Spleen (tissue), 11 donors: ENCODE measurements around the gene TMC1. TPM values are rescaled to one million over a fixed set of nuclear protein-coding genes. Genes with fewer than 3 reads are reported as not detected.

Source experiments
- DNase-seq: peaks from one replicate; pipeline ENCODE4 v3.0.0-alpha.2; 2020
- H3K27ac ChIP-seq, 8 donors: fragments of 200-600 bp; sonication (generic) in 7 of 8; 1 replicate in 4 of 8; 2 replicates in 4 of 8; pipeline versions ENCODE4 v1.5.0 to v1.8.0; 2016 to 2021; ENCODE audit warnings: inconsistent platforms in 4 of 8, mild to moderate bottlenecking in 4 of 8, moderate library complexity in 1 of 8
- H3K27me3 ChIP-seq, 7 donors: fragments of 200-600 bp; sonication (generic) in 6 of 7; replicated peaks in 1 of 7; 1 replicate in 4 of 7; 2 replicates in 3 of 7; pipeline versions ENCODE4 v1.5.0 to v1.8.0; 2016 to 2021; ENCODE audit warnings: inconsistent platforms in 3 of 7, mild to moderate bottlenecking in 1 of 7
- H3K36me3 ChIP-seq, 6 donors: fragments of 200-600 bp; sonication (generic) in 5 of 6; 1 replicate in 4 of 6; 2 replicates in 2 of 6; pipeline versions ENCODE4 v1.5.0 to v1.8.0; 2016 to 2021; ENCODE audit warnings: inconsistent platforms in 2 of 6
- H3K4me1 ChIP-seq, 6 donors: fragments of 200-600 bp; sonication (generic) in 5 of 6; 1 replicate in 3 of 6; 2 replicates in 3 of 6; pipeline versions ENCODE4 v1.5.0 to v1.8.0; 2016 to 2021; ENCODE audit warnings: inconsistent platforms in 3 of 6
- H3K4me3 ChIP-seq, 8 donors: fragments of 200-600 bp; sonication (generic) in 7 of 8; 1 replicate in 4 of 8; 2 replicates in 4 of 8; pipeline versions ENCODE4 v1.5.0 to v1.8.0; 2016 to 2021; ENCODE audit warnings: inconsistent platforms in 4 of 8, mild to moderate bottlenecking in 4 of 8, moderate library complexity in 2 of 8
- H3K9me3 ChIP-seq, 8 donors: fragments of 200-600 bp; sonication (generic) in 7 of 8; 1 replicate in 4 of 8; 2 replicates in 4 of 8; pipeline versions ENCODE4 v1.5.0 to v1.8.0; 2016 to 2021; ENCODE audit warnings: inconsistent platforms in 4 of 8
- POLR2A ChIP-seq, 3 donors: fragments of 450-650 bp; IDR thresholded peaks; one replicate each; pipeline ENCODE4 v1.5.1; 2017; ENCODE audit warnings: antibody characterized with exemption in 3 of 3, mild to moderate bottlenecking in 1 of 3
- POLR2AphosphoS5 ChIP-seq, 3 donors: sonication (generic); formaldehyde crosslinking; IDR thresholded peaks; one replicate each; pipeline ENCODE4 v1.5.1; 2017; ENCODE audit warnings: antibody characterized with exemption in 3 of 3
- WGBS, 5 donors: extraction: QIAGEN DNeasy Blood & Tissue Kit in 3 of 5; methylation state at CpG; one replicate each; pipeline versions ENCODE4 v1.1.5 to v1.1.7; 2013 to 2018; 5-methylcytosine and 5-hydroxymethylcytosine counted together
- intact Hi-C: fragments of 100-400 bp; cut with DNase I; formaldehyde crosslinking; loops from one replicate; pipeline ENCODE4 v1.15.0; 2023; ENCODE audit warnings: low total_unique reads
- polyA plus RNA-seq, 3 donors: library from polyadenylated mRNA; stranded (reverse); fragments of 200-250 nt; gene quantifications; one replicate each; pipeline ENCODE4 v1.2.1, GENCODE V29; 2013
- total RNA-seq, 7 donors: library from RNA; depleted of rRNA in 3 of 7; stranded (reverse); fragments of >200 nt in 3 of 7; fragmentation: NEBNext Ultra II Directional in 4 of 7; extraction: Animal tissue kit (Norgen Biotek cat#: 25700) in 4 of 7; gene quantifications; one replicate each; pipeline versions ENCODE4 v1.1.0 to v1.2.1, GENCODE V29; 2016 to 2021
- TF ChIP-seq, protein P1 (sequence below), 11 experiments: fragments of 200-600 bp in 7 of 11; fragments of 450-650 bp in 4 of 11; sonication (generic) in 4 of 11; IDR thresholded peaks in 8 of 11; conservative IDR thresholded peaks in 3 of 11; 1 replicate in 7 of 11; 2 replicates in 4 of 11; pipeline versions ENCODE4 v1.4.0 to v1.8.0; 2016 to 2021; ENCODE audit warnings: antibody characterized with exemption in 11 of 11, inconsistent platforms in 4 of 11, mild to moderate bottlenecking in 1 of 11
- donor health status: healthy with polysubstance abuse.
- donor health status: DM: no; HTN: no; CAD: no; lungs with moderate emphysema.
- donor health status: DM: no; HTN: no; CAD: no.
- donor health status: Bipolar disorder and iron deficiency.
- donor health status: healthy.
- donor health status: DM: no; HTN: no; CAD: no.
- donor health status: DM: yes; HTN: yes; CAD: no.

TMC1 gene
- total and polyA plus RNA-seq, 10 donors, result 0.04 to 0.16 TPM; not detected in 8

DNA sequence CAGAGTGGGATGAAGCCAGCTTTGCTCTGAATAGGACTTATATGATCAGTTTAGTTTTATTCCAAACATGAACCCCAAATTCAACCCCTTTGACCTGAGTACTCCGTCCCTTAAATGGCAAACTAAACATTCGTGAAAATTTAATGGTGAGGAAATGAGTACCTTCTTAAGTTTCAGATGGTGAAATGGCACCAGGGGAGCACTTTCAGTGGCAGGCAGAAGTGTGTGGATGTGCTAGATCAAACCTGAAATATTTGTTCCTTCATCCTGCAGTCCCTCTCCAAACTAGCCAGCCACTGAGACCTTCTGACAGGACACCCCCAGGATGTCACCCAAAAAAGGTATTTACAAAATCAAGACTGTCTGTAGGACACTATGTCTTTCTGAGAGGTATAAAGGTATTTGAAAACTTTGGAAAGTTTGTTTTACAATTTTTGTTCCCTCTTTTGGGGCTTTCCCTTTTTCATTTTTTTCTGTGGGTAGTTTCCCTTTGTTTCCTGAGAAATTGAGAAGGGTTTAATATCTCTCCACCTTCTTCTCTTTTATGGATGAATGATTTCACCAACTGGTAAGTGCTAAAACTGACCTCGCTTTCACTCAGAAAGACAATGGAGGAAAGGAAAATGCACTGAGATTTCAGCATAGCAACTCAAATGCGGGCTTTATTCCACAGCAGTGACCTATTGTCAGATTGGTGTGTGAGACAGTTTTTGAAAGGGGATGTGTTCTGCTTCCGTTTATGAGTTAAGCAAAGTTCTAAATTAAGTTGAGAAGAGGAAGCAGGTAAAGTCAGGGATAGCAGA, 127.1 kb downstream of the TMC1 start:
- Histone ChIP-seq H3K4me1 (no peaks in the 10 kb centered on the region), H3K36me3 (no peaks in the 10 kb centered on the region), H3K27me3 (peaks cover 0 to 11% (median 0%) of the 10 kb centered on the region in 7 donors), H3K27ac (no peak overlapping the region), H3K9me3 (no peaks in the 10 kb centered on the region), H3K4me3 (no peak overlapping the region)
- intact Hi-C loops, result no loop called here
- DNase-seq, result no peak
- TF ChIP-seq POLR2A (IDR thresholded peaks at IDR 0.05) (no peak), POLR2AphosphoS5 (IDR thresholded peaks at IDR 0.05) (no peak)
- TF ChIP-seq, protein P1, sequence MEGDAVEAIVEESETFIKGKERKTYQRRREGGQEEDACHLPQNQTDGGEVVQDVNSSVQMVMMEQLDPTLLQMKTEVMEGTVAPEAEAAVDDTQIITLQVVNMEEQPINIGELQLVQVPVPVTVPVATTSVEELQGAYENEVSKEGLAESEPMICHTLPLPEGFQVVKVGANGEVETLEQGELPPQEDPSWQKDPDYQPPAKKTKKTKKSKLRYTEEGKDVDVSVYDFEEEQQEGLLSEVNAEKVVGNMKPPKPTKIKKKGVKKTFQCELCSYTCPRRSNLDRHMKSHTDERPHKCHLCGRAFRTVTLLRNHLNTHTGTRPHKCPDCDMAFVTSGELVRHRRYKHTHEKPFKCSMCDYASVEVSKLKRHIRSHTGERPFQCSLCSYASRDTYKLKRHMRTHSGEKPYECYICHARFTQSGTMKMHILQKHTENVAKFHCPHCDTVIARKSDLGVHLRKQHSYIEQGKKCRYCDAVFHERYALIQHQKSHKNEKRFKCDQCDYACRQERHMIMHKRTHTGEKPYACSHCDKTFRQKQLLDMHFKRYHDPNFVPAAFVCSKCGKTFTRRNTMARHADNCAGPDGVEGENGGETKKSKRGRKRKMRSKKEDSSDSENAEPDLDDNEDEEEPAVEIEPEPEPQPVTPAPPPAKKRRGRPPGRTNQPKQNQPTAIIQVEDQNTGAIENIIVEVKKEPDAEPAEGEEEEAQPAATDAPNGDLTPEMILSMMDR (IDR thresholded peaks at IDR 0.05 in 8 of 11, conservative IDR thresholded peaks at IDR 0.05 in 3 of 11), result no peak
- 52 to 63% (median 57%) methylated on average over 5 of the region's 5 CpGs for WGBS, 5 donors

GRCh38 chr9:72649127-72649442, 127.7 kb downstream of the TMC1 start:
- no peak overlapping the region for H3K4me3 ChIP-seq
- TF ChIP-seq, protein P1 (IDR thresholded peaks at IDR 0.05 in 8 of 11, conservative IDR thresholded peaks at IDR 0.05 in 3 of 11), result no peak
- TF ChIP-seq POLR2A (IDR thresholded peaks at IDR 0.05), result no peak
- TF ChIP-seq POLR2AphosphoS5 (IDR thresholded peaks at IDR 0.05), result no peak
- WGBS, 5 donors, result 5 to 24% (median 14%) methylated on average over 1 of the region's 1 CpG
- peaks cover 0 to 11% (median 0%) of the 10 kb centered on the region in 7 donors for H3K27me3 ChIP-seq
- DNase-seq, result no peak
- no peaks in the 10 kb centered on the region for H3K36me3 ChIP-seq
- no peaks in the 10 kb centered on the region for H3K4me1 ChIP-seq
- H3K27ac ChIP-seq, result no peak overlapping the region
- H3K9me3 ChIP-seq, result no peaks in the 10 kb centered on the region
- intact Hi-C loops, result no loop called here

GRCh38 chr9:72650206-72650605, 128.8 kb downstream of the TMC1 start:
- H3K4me1 ChIP-seq, result no peaks in the 10 kb centered on the region
- H3K27ac ChIP-seq, result no peak overlapping the region
- no peaks in the 10 kb centered on the region for H3K36me3 ChIP-seq
- WGBS, 5 donors, result 82 to 95% (median 87%) methylated on average over 2 of the region's 2 CpGs
- DNase-seq, result no peak
- H3K9me3 ChIP-seq, result no peaks in the 10 kb centered on the region
- peaks cover 0 to 11% (median 0%) of the 10 kb centered on the region in 7 donors for H3K27me3 ChIP-seq
- no peak overlapping the region for H3K4me3 ChIP-seq
- TF ChIP-seq POLR2AphosphoS5 (IDR thresholded peaks at IDR 0.05), result no peak
- TF ChIP-seq, protein P1 (IDR thresholded peaks at IDR 0.05 in 8 of 11, conservative IDR thresholded peaks at IDR 0.05 in 3 of 11), result no peak
- no peak for TF ChIP-seq POLR2A (IDR thresholded peaks at IDR 0.05)
- intact Hi-C loops, result no loop called here

- TF ChIP-seq POLR2A (IDR thresholded peaks at IDR 0.05) (no peak), POLR2AphosphoS5 (IDR thresholded peaks at IDR 0.05) (no peak)
- TF ChIP-seq, protein P1 (IDR thresholded peaks at IDR 0.05 in 8 of 11, conservative IDR thresholded peaks at IDR 0.05 in 3 of 11), result no peak
- no peaks in the 10 kb centered on the region for H3K36me3 ChIP-seq
- no peaks in the 10 kb centered on the region for H3K9me3 ChIP-seq
- H3K27me3 ChIP-seq, result no peaks in the 10 kb centered on the region
- H3K4me3 ChIP-seq, result no peak overlapping the region
- H3K4me1 ChIP-seq, result no peaks in the 10 kb centered on the region
- no peak overlapping the region for H3K27ac ChIP-seq
- DNase-seq, result no peak
- intact Hi-C loops, result no loop called here
- WGBS, 5 donors, result 92 to 96% (median 94%) methylated on average over 12 of the region's 12 CpGs
Observed at GRCh38 chr9:72656021-72656420, 134.6 kb downstream of the TMC1 start.
